CD4-positive, alpha-beta T cell treated with Interleukin-15 for 4 hours (primary cell): ENCODE measurements around the gene CDH11.

Source experiments
- DNase-seq: peaks from one replicate; pipeline ENCODE4 v3.0.0-alpha.2; 2020; ENCODE audit warnings: low spot score

CDH11 gene

GRCh38 chr16:65070831-65071432 is 50.9 kb downstream of the CDH11 start:
- DNase-seq, result no peak

- no peak for DNase-seq
Measured at GRCh38 chr16:65069766-65070165, 52.1 kb downstream of the CDH11 start.

- no peak for DNase-seq
Measured at GRCh38 chr16:65069065-65069464, 52.8 kb downstream of the CDH11 start.

GRCh38 chr16:65068151-65068740 is 53.6 kb downstream of the CDH11 start:
- no peak for DNase-seq

GRCh38 chr16:65066651-65067050 is 55.2 kb downstream of the CDH11 start:
- no peak for DNase-seq

GRCh38 chr16:65065031-65065430 is 56.8 kb downstream of the CDH11 start:
- DNase-seq, result no peak

GRCh38 chr16:65064131-65064530 is 57.7 kb downstream of the CDH11 start:
- DNase-seq, result no peak

GRCh38 chr16:65062736-65063583 is 58.9 kb downstream of the CDH11 start:
- no peak for DNase-seq

- no peak for DNase-seq
Measured at GRCh38 chr16:65061935-65062518, 59.8 kb downstream of the CDH11 start.

- no peak for DNase-seq
Measured at GRCh38 chr16:65061263-65061662, 60.6 kb downstream of the CDH11 start.

- no peak for DNase-seq
Measured at GRCh38 chr16:65059406-65059980, 62.4 kb downstream of the CDH11 start.

GRCh38 chr16:65057184-65057583 is 64.7 kb downstream of the CDH11 start:
- DNase-seq, result no peak

- no peak for DNase-seq
Measured at GRCh38 chr16:65054457-65054856, 67.4 kb downstream of the CDH11 start.

GRCh38 chr16:65049679-65050078 is 72.2 kb downstream of the CDH11 start:
- no peak for DNase-seq

- no peak for DNase-seq
Measured at GRCh38 chr16:65045961-65046360, 75.9 kb downstream of the CDH11 start.

GRCh38 chr16:65044873-65045272 is 77.0 kb downstream of the CDH11 start:
- DNase-seq, result no peak

- no peak for DNase-seq
Measured at GRCh38 chr16:65044026-65044425, 77.8 kb downstream of the CDH11 start.

GRCh38 chr16:65042438-65043365 is 79.2 kb downstream of the CDH11 start:
- DNase-seq, result no peak

- no peak for DNase-seq
Measured at GRCh38 chr16:65041667-65042066, 80.2 kb downstream of the CDH11 start.

GRCh38 chr16:65038100-65038499 is 83.8 kb downstream of the CDH11 start:
- DNase-seq, result no peak

- DNase-seq, result no peak
Measured at GRCh38 chr16:65037556-65037955, 84.3 kb downstream of the CDH11 start.
